GM21447 (cell line): Measurements from ENCODE around the gene XYLT1.
"Not testable (repeated sequence)": the region's sequence is repeated elsewhere in the genome, so short reads cannot be mapped to it uniquely, and the experiment has no call there.

Experiments used
- ATAC-seq: cut with Tn5 transposase; IDR thresholded peaks from one replicate; pipeline ENCODE4 v1.9.1; 2021; ENCODE audit not compliant: unreplicated experiment

Gene XYLT1

GRCh38 chr16:17470908-17471718 lies at the start of gene XYLT1:
Gene XYLT1 (minus strand): TSS chr16:17470960. CDS start chr16:17470796, 164 bp downstream.
- no peak for ATAC-seq

DNA sequence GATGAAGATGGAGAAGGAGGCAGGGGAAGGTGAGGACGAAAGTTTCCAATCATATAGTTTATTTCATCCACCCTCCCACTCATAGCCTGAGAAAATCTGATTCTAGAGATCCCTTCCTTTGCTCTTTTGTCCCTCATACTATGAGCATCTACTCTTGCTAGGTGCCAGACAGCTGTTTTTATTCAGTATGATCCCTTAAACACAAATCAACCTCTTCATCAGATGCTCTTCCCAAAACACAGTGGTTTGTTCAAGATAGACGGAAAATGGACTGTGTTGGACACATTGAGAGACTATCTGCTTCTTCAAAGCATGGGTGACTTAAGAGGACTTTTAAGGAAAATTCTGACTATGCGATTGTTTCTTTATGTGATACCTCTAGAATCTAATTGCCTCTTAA lies 49.4 kb upstream of the XYLT1 start:
- ATAC-seq: no peak

- no peak for ATAC-seq
Observed at GRCh38 chr16:17519101-17519955, 48.6 kb upstream of the XYLT1 start.

- ATAC-seq: no peak
Observed at GRCh38 chr16:17518441-17518840, 47.7 kb upstream of the XYLT1 start.

- ATAC-seq: no peak
Observed at GRCh38 chr16:17515421-17516210, 44.9 kb upstream of the XYLT1 start.

DNA sequence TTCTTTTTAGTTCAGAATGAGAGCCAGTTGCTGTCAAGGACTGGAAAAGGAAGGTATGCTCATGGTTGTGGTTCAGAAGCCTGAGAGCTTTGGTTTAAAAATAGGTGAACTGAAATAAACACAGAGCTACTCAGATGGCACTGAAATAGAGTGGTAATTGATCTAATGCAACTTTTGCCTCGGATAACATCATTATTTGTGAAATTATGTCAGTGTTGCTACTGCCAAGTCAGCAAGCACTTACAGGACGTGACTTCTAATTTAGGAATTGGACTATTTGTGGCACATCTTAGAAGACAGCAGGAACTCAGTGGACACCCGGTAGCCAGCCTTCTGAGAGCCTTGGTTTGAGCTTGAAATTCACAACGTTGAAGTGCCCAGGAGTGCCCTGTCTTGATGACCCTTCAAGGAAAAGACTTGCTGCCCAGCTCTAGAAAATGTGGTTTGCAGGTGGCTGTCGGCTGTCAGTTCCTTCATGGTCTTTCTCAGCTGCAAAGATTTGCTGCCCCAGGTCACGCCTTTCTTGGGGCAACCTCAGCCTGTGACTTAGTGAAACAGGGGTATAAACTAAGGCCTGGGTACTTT lies 42.0 kb upstream of the XYLT1 start:
- no peak for ATAC-seq

DNA sequence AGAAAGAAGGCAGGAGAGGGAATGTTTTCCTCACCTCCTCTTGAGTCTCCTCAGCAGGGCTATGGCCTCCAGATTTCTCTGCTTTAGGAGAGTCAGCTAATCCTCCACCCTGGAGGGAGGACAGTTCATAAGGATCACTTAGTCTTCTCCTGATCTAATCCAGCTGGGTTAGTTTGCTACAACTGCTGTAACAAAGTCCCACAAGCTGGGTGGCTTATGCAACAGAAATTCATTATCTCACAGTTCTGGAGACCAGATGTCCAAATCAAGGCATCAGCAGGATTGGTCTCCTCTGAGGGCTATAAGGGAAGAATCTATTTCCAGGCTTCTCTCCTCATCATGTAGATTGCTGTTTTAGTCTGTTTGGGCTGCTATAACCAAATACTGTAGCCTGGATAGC lies 40.6 kb upstream of the XYLT1 start:
- ATAC-seq: no peak

DNA sequence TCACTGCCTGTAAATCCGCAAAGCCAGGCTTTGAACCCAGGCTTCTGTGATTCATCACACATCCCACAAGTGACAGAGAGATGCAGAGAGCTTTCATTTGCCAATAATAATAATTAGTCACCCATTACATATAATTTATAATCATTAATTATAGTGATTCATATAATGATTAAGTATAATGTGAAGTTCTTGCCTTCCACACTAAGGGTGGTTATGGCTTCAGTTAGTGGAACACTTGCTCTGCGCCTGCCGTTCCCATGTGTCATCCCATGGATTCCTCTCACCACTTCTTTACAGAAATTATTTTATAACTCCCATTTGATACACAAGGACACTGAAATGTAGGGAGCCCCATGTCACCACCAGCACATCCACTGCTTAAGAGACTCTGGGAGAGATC lies 39.8 kb upstream of the XYLT1 start:
- ATAC-seq: no peak

GRCh38 chr16:17509194-17509593 lies 38.4 kb upstream of the XYLT1 start:
- no peak for ATAC-seq

GRCh38 chr16:17508303-17508702 lies 37.5 kb upstream of the XYLT1 start:
- no peak for ATAC-seq

- not testable (repeated sequence) for ATAC-seq
Observed at GRCh38 chr16:17507516-17507915, 36.8 kb upstream of the XYLT1 start.

DNA sequence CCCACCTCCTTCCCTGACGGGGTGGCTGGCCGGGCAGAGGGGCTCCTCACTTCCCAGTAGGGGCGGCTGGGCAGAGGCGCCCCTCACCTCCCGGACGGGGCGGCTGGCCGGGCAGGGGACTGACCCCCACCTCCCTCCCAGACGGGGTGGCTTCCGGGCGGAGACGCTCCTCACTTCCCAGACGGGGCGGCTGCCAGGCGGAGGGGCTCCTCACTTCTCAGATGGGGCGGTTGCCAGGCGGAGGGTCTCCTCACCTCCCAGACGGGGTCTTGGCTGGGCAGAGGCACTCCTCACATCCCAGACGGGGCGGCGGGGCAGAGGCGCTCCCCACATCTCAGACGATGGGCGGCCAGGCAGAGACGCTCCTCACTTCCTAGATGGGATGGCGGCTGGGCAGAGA lies 35.1 kb upstream of the XYLT1 start:
- not testable (repeated sequence) for ATAC-seq

DNA sequence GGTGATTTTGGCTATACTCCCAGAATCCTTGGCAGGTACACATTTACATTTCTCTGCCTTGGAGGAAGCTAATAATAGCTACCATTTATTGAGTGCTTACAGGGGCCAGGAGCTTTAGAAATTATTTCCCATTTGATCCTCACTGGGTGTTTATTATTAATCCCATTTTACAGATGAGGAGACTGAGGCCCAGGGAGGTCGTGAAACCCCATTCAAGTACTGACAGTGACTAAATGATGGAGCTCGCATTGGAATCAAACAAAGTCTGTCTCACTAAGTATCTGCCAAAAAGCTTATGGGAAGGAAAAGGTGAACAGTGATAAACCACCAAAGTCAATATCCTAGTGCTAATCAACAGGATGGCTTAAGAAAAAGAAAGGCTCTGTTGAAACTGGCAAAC lies 33.3 kb upstream of the XYLT1 start:
- no peak for ATAC-seq

DNA sequence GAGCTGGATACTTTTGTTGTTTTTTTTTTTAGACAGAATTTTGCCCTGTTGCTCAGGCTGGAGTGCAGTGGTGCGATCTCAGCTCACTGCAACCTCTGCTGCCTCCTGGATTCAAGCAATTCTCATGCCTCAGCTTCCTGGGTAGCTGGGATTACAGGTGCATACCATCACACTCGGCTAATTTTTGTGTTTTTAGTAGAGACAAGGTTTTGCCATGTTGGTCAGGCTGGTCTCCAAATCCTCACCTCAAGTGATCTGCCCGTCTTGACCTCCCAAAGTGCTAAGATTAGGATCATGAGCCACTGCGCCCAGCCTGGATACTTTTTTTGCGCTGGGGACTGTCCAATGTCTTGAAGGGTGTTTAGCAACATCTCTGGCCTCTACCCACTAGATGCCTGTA lies 32.6 kb upstream of the XYLT1 start:
- no peak for ATAC-seq

DNA sequence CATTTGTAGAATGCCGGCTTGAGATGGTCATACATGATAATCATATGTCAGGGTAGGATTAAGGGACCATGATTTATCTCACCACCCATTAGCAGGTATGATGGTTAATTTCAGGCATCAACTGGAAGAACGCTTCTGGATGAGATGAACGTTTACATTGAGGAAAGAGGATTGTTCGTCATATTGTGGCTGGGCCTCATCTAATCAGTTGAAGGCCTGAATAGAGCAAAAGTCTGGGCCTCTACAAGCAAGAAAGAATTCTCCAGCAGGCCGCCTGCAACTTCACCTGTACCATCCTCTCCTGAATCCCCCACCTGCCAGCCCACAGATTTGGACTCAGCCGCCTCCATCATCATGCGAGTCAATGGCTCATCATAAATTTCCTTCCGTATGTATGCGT lies 30.6 kb upstream of the XYLT1 start:
- ATAC-seq: no peak

GRCh38 chr16:17499223-17499902 lies 28.6 kb upstream of the XYLT1 start:
- ATAC-seq: no peak

- ATAC-seq: no peak
Observed at GRCh38 chr16:17497648-17498047, 26.9 kb upstream of the XYLT1 start.

DNA sequence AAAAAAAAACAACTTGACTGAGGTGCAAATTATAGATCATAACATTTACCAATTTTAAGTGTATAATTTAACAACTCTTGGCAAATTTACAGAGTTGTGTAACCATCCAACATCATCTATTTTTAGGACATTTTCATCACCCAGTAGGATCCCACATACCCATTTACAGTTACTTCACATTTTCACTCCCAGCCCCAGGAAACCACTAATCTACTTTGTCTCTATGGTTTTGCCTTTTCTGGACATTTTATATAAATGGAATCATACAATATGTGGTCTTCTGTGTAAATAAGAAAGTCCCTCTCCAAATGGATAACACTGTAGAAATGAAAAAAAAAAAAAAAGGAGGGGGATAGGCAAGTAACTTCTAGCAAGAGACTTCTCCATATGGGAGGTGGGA lies 26.1 kb upstream of the XYLT1 start:
- ATAC-seq: no peak

DNA sequence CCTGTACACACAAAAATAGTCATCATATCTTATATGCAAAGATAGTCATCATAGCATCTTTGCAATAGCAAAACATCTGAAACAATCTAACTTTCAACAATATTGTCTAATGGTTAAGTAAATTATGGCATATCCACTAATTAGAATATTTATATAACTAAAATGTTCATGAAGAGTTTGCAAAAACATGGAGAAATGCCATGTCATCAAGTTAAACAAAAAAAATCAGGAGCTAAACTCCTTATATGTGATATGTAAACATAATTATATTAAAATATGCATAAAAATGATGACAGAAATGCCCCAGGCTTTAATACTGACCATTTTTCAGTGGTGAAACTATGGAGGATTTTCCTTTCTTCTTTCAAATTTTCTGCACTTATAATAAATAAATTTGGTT lies 22.3 kb upstream of the XYLT1 start:
- no peak for ATAC-seq

- ATAC-seq: no peak
Observed at GRCh38 chr16:17491140-17491662, 20.4 kb upstream of the XYLT1 start.
